Naive B cell (primary cell): ENCODE results near the gene SERPINI2. TPM values are rescaled to one million over a fixed set of nuclear protein-coding genes. Genes with fewer than 3 reads are reported as not detected.
"Not testable (repeated sequence)": the region's sequence is repeated elsewhere in the genome, so short reads cannot be mapped to it uniquely, and the experiment has no call there.

Experiments used
- ATAC-seq, 2 donors: fragments of 150-1000 bp; cut with Tn5 transposase; 2 replicates each; pipeline ENCODE4 v1.10.0; 2021; ENCODE audit warnings: low read depth in 2 of 2, mild to moderate bottlenecking in 2 of 2, moderate library complexity in 2 of 2
- DNase-seq: peaks from one replicate; pipeline ENCODE4 v3.0.0; 2022
- H3K27ac Mint-ChIP-seq, 6 donors: one replicate each; pipeline ENCODE4 v1.8.0; 2020 to 2022; ENCODE audit warnings: mild to moderate bottlenecking in 6 of 6, mixed read lengths in 6 of 6, moderate library complexity in 5 of 6, inconsistent platforms in 2 of 6
- H3K27me3 Mint-ChIP-seq, 3 donors: one replicate each; pipeline ENCODE4 v1.8.0; 2021 to 2022; ENCODE audit warnings: mixed read lengths in 3 of 3, mild to moderate bottlenecking in 1 of 3
- H3K36me3 Mint-ChIP-seq, 2 donors: one replicate each; pipeline ENCODE4 v1.8.0; 2020 to 2022; ENCODE audit warnings: mixed read lengths in 2 of 2, inconsistent platforms in 1 of 2, mild to moderate bottlenecking in 1 of 2
- H3K4me1 Mint-ChIP-seq, 3 donors: one replicate each; pipeline ENCODE4 v1.8.0; 2020 to 2022; ENCODE audit warnings: mixed read lengths in 3 of 3, inconsistent platforms in 1 of 3, mild to moderate bottlenecking in 1 of 3, moderate library complexity in 1 of 3
- H3K4me3 Mint-ChIP-seq, 8 donors: one replicate each; pipeline ENCODE4 v1.8.0; 2020 to 2022; ENCODE audit warnings: mild to moderate bottlenecking in 8 of 8, mixed read lengths in 8 of 8, moderate library complexity in 8 of 8, inconsistent platforms in 2 of 8
- H3K9me3 Mint-ChIP-seq, 7 donors: one replicate each; pipeline ENCODE4 v1.8.0; 2020 to 2022; ENCODE audit warnings: mixed read lengths in 7 of 7, mild to moderate bottlenecking in 5 of 7, inconsistent platforms in 2 of 7, moderate library complexity in 1 of 7
- polyA plus RNA-seq, 6 donors: library from polyadenylated mRNA; unstranded; fragments of 300-500 nt; fragmentation: Illumina TruSeq; gene quantifications; one replicate each; pipeline ENCODE4 v1.2.3, GENCODE V29; 2021; ENCODE audit warnings: low read depth in 6 of 6

SERPINI2 gene
- polyA plus RNA-seq, 6 donors from 2014 or later = not detected

- H3K4me3 Mint-ChIP-seq = no peak overlapping the region
- DNase-seq (no peak), ATAC-seq (no peak)
- no peaks in the 10 kb centered on the region for H3K27me3 Mint-ChIP-seq
- H3K36me3 Mint-ChIP-seq = no peaks in the 10 kb centered on the region
- peak overlapping the region in 1 of 6 donors; percentile 65 for H3K27ac Mint-ChIP-seq
- H3K9me3 Mint-ChIP-seq = peaks cover 0 to 5% (median 1%) of the 10 kb centered on the region in 7 donors
- H3K4me1 Mint-ChIP-seq = no peaks in the 10 kb centered on the region
These were observed 6.9 kb upstream of the SERPINI2 start for GRCh38 chr3:167480748-167481147.

DNA sequence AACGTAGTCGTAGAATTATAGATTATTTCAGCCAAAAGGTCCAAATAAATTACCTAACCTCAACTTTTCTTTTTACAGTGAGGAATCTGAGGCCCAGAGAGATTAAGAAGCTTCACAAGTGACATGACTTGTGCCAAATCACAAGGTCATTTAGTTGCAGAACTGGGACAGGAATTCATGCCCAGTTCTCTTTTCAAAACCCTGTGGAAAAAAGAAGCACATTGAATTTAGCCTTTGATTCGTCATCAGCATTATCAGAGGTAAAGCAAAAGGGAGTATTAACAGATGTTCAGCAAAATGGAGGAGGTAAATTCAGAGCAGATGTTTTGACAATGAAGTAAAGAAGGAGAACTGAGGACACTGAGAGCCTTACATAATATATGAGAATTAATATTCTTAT, 4.5 kb downstream of the SERPINI2 start:
- ATAC-seq = no peak
- Mint-ChIP-seq H3K27me3 (no peaks in the 10 kb centered on the region), H3K27ac (peak overlapping the region in 1 of 6 donors; percentile 31), H3K9me3 (no peaks in the 10 kb centered on the region), H3K4me1 (no peaks in the 10 kb centered on the region), H3K4me3 (no peak overlapping the region), H3K36me3 (no peaks in the 10 kb centered on the region)
- DNase-seq = no peak

DNA sequence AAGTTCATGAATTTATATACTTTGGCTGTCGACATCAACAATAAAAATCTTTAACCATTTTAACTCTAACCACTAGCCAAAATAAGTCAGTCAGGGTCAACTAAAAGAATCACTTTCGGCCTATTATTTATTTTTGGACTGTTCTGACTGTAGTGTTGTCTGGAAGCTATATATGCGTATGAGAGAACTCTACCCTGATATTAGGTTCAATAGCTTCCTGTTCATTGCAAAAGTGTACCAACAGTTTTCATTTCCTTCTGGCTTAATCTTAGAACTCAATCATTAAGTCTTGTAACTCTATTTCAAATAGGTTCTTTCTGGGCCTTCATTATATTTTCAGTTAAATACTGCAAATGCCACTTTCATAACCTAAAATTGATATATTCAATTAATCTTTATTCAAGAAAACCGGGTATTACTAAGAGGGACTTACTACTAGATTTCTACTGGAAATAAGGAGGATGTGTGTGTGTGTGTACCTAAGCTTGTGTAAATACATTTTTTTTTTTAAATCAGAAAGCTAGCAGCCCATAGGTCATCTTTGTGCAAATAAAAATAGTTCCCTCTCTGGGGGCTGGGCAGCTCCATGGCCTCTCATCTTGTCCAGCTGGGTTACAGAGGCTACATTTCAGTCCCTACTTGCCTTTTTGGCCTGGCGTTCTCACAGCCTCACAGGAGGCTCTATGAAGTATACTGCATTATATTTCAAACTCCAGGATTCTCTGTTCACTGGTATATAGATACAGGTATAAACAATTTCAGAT, 5.8 kb downstream of the SERPINI2 start:
- Mint-ChIP-seq H3K4me3 (no peak overlapping the region), H3K36me3 (no peaks in the 10 kb centered on the region), H3K9me3 (no peaks in the 10 kb centered on the region), H3K27me3 (no peaks in the 10 kb centered on the region), H3K27ac (no peak overlapping the region), H3K4me1 (no peaks in the 10 kb centered on the region)
- DNase-seq (no peak), ATAC-seq (no peak)

GRCh38 chr3:167466966-167467365, 6.9 kb downstream of the SERPINI2 start:
- no peak overlapping the region for H3K27ac Mint-ChIP-seq
- ATAC-seq (no peak), DNase-seq (no peak)
- H3K4me1 Mint-ChIP-seq = no peaks in the 10 kb centered on the region
- H3K4me3 Mint-ChIP-seq = no peak overlapping the region
- H3K36me3 Mint-ChIP-seq = no peaks in the 10 kb centered on the region
- H3K27me3 Mint-ChIP-seq = no peaks in the 10 kb centered on the region
- H3K9me3 Mint-ChIP-seq = no peaks in the 10 kb centered on the region

GRCh38 chr3:167456157-167456799, 17.6 kb downstream of the SERPINI2 start:
- ATAC-seq = no peak

DNA sequence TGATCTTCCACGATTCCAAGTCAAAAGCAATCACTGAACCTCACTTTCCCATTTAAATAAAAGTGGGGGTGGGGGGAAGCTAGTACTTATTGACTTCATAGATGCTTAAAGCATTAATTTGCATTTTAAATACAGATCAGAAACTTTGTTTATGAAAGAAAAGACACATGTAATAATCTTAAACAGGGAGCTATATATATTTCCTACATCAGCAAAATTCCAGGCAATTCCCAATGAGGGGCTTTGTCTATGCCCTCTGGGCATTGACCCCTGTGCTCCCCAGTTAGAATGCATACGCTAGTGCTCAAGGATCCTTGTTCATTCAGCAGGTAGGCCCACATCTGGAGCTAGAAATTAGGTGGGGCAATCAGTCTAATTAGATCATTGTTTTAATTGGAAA, 20.0 kb downstream of the SERPINI2 start:
- Mint-ChIP-seq H3K36me3 (no peaks in the 10 kb centered on the region), H3K27ac (no peak overlapping the region), H3K4me3 (no peak overlapping the region), H3K4me1 (peaks cover 6 to 10% (median 8%) of the 10 kb centered on the region in 3 donors), H3K27me3 (no peaks in the 10 kb centered on the region), H3K9me3 (no peaks in the 10 kb centered on the region)
- ATAC-seq = no peak
- DNase-seq = no peak

More at GRCh38 chr3:167456157-167456799, 17.6 kb downstream of the SERPINI2 start:
- Mint-ChIP-seq H3K27ac (peak overlapping the region in 2 of 6 donors; percentile 30 to 36), H3K4me3 (no peak overlapping the region), H3K4me1 (no peaks in the 10 kb centered on the region), H3K36me3 (no peaks in the 10 kb centered on the region), H3K9me3 (no peaks in the 10 kb centered on the region), H3K27me3 (no peaks in the 10 kb centered on the region)
- no peak for DNase-seq

DNA sequence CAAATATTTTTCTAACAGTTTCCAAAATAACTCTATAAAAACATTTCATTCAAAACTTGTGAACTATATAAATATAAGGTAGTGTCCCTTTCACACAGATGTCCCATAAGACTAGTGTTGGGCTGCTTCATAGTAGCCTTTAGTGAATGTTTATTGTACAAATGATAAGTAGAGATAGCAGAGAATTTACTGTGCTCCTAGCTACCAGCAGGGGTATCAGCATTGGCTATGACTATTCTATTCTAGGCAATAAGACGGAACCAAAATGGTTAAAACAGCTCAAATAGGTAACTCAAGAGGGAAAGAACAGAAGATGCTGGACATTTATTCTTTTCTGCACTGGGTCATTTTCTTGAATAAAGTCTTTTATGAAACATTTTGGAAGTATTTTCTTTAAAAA, 22.6 kb downstream of the SERPINI2 start:
- DNase-seq (no peak), ATAC-seq (no peak)
- Mint-ChIP-seq H3K27ac (peak overlapping the region in 1 of 6 donors; percentile 9), H3K4me3 (no peak overlapping the region), H3K9me3 (no peaks in the 10 kb centered on the region), H3K36me3 (no peaks in the 10 kb centered on the region), H3K27me3 (no peaks in the 10 kb centered on the region), H3K4me1 (peaks cover 6 to 10% (median 8%) of the 10 kb centered on the region in 3 donors)

DNA sequence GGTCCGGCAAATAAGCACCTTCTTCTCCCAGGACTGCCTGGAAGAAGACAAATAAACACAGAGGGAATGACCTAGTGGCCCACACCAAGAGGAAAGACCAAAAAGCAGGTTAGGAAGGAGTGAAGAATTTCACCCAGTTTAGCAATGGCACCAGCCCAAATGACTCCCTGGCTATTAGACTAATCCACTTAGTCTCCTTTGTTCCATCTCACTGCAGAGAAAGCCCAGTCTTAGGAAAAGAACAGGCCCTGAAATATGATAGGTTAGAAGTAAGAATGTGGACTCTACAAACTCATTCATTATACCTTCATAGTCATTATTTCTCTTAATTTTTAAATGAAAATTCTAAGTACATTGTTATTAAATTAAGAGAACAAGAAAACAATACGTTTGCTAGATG, 23.2 kb downstream of the SERPINI2 start:
- Mint-ChIP-seq H3K36me3 (no peaks in the 10 kb centered on the region), H3K27me3 (no peaks in the 10 kb centered on the region), H3K27ac (peak overlapping the region in 1 of 6 donors; percentile 40), H3K4me3 (no peak overlapping the region), H3K4me1 (peaks cover 6 to 10% (median 8%) of the 10 kb centered on the region in 3 donors), H3K9me3 (no peaks in the 10 kb centered on the region)
- ATAC-seq (no peak), DNase-seq (no peak)

GRCh38 chr3:167450195-167450594, 23.6 kb downstream of the SERPINI2 start:
- H3K27me3 Mint-ChIP-seq = no peaks in the 10 kb centered on the region
- no peaks in the 10 kb centered on the region for H3K9me3 Mint-ChIP-seq
- ATAC-seq (peak; percentile 92 to 100), DNase-seq (peak; percentile 27)
- H3K27ac Mint-ChIP-seq = peak overlapping the region in 1 of 6 donors; percentile 40
- peaks cover 6 to 10% (median 8%) of the 10 kb centered on the region in 3 donors for H3K4me1 Mint-ChIP-seq
- H3K4me3 Mint-ChIP-seq = no peak overlapping the region
- no peaks in the 10 kb centered on the region for H3K36me3 Mint-ChIP-seq

DNA sequence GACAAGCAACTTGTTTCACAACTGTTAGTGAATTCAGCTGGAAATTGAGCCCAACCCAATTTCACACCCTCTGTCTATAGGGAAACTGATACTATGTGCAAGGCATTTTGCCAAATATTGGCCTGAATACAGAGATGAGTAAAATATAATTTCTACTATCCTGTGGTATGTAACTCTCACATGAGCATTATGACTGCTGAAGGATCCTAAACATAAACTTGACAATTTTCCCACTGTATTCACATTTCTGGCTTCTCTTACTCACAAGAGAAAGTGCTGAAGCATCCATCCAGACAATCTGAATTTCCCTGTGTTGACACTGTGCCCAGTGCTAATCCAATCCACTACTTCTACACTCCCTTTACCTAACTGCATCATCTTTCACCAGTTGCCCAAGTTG, 28.4 kb downstream of the SERPINI2 start:
- H3K4me3 Mint-ChIP-seq = no peak overlapping the region
- ATAC-seq = no peak
- peaks cover 6 to 7% (median 6%) of the 10 kb centered on the region in 3 donors for H3K4me1 Mint-ChIP-seq
- no peak for DNase-seq
- no peaks in the 10 kb centered on the region for H3K36me3 Mint-ChIP-seq
- peaks cover 0 to 2% (median 0%) of the 10 kb centered on the region in 7 donors for H3K9me3 Mint-ChIP-seq
- no peak overlapping the region for H3K27ac Mint-ChIP-seq
- H3K27me3 Mint-ChIP-seq = no peaks in the 10 kb centered on the region

DNA sequence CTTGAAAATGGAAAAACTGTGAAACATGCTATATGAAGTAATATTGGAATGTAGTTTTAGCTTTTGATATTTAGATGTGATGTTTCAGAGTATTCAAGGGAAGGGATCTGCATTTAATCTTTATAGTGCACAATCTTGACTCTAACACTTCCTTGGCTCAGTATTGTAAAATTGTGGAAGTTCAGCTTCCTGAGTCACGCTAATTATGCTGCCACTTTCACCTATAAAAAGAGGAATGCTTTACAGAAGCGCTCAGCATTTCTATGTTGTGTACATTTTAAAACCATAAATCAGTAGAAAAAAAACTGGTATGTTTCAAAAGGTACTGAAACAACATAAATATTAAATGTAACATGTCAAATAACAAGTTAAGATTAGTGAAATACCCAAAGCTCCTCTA, 32.6 kb downstream of the SERPINI2 start:
- no peak overlapping the region for H3K27ac Mint-ChIP-seq
- no peak for ATAC-seq
- H3K4me3 Mint-ChIP-seq = no peak overlapping the region
- no peaks in the 10 kb centered on the region for H3K36me3 Mint-ChIP-seq
- peaks cover 0 to 3% (median 0%) of the 10 kb centered on the region in 3 donors for H3K27me3 Mint-ChIP-seq
- H3K9me3 Mint-ChIP-seq = peaks cover 0 to 6% (median 2%) of the 10 kb centered on the region in 7 donors
- DNase-seq = no peak
- H3K4me1 Mint-ChIP-seq = no peaks in the 10 kb centered on the region

DNA sequence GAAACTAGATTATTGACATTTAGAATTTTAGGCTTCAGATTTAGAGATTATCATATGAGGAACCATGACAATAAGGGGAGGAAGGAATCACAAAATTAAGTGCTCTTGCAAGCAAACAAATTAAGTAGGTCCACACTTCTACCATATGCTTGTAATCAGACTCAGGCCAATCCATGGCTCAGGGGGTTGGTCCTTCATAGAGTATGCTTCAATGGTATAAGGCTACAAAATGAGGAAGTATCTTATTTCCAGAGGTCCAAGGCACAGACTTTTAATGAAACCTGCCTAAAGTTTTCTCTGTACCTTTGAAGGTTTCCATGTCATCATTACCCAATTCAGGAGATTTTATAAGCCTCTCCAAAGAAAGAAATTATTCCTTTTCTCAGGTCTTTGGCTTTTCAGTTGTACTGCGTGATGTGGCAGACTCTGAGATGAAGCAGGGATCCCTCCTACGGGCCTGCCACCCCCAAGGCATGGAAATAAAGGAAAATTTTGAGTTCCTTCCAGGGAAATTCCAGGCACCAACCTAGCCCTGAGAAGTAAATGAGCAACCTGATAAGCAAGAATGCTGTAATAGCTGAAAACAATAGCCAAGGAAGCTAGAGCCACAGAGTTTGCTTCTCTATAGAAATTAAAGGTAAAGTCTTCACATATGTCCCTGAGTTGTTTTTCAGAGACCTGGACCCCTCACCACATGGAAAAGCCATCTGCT, 36.3 kb downstream of the SERPINI2 start:
- no peaks in the 10 kb centered on the region for H3K36me3 Mint-ChIP-seq
- no peaks in the 10 kb centered on the region for H3K4me1 Mint-ChIP-seq
- no peak overlapping the region for H3K4me3 Mint-ChIP-seq
- peaks cover 0 to 6% (median 2%) of the 10 kb centered on the region in 7 donors for H3K9me3 Mint-ChIP-seq
- H3K27me3 Mint-ChIP-seq = peaks cover 0 to 3% (median 3%) of the 10 kb centered on the region in 3 donors
- ATAC-seq (peak in 1 of 2 donors; percentile 30), DNase-seq (no peak)
- no peak overlapping the region for H3K27ac Mint-ChIP-seq

- not testable (repeated sequence) for H3K4me1 Mint-ChIP-seq, DNase-seq, H3K9me3 Mint-ChIP-seq, H3K4me3 Mint-ChIP-seq, H3K27ac Mint-ChIP-seq, ATAC-seq, H3K36me3 Mint-ChIP-seq
- peaks cover 5 to 19% (median 13%) of the 10 kb centered on the region in 3 donors for H3K27me3 Mint-ChIP-seq
These were observed 46.9 kb downstream of the SERPINI2 start for GRCh38 chr3:167426962-167427361.
